Activated CD4-positive, alpha-beta memory T cell treated with anti-CD3 and anti-CD28 coated beads for 36 hours (primary cell): ENCODE results near the gene H2AZ2. TPM values are rescaled to one million over a fixed set of nuclear protein-coding genes. Genes with fewer than 3 reads are reported as not detected.

Experiments
- CTCF ChIA-PET: fragments of 350-600 bp; sonication (Branson Sonifier 250); formaldehyde crosslinking; loops from one replicate; lab custom pipeline; 2021; ENCODE audit warnings: antibody characterized with exemption, inconsistent platforms; lab: Charles Lee
- POLR2A ChIA-PET: fragments of 350-600 bp; sonication (Branson Sonifier 250); formaldehyde crosslinking; loops from one replicate; lab custom pipeline; 2021; ENCODE audit warnings: antibody characterized with exemption; lab: Charles Lee
- DNase-seq: peaks from one replicate; pipeline ENCODE4 v3.0.0-alpha.2; 2020
- H3K27ac Mint-ChIP-seq: one replicate; pipeline ENCODE4 v1.8.0; 2021; ENCODE audit warnings: mixed read lengths
- H3K27me3 Mint-ChIP-seq: one replicate; pipeline ENCODE4 v1.8.0; 2021; ENCODE audit warnings: mixed read lengths
- H3K36me3 Mint-ChIP-seq: one replicate; pipeline ENCODE4 v1.8.0; 2021; ENCODE audit warnings: mixed read lengths
- H3K4me1 Mint-ChIP-seq: one replicate; pipeline ENCODE4 v1.8.0; 2021; ENCODE audit warnings: low read depth, mixed read lengths
- H3K4me3 Mint-ChIP-seq: one replicate; pipeline ENCODE4 v1.8.0; 2021; ENCODE audit warnings: mild to moderate bottlenecking, mixed read lengths
- H3K9me3 Mint-ChIP-seq: one replicate; pipeline ENCODE4 v1.8.0; 2021; ENCODE audit warnings: mixed read lengths
- intact Hi-C: fragments of 100-400 bp; cut with micrococcal nuclease; formaldehyde crosslinking; loops from one replicate; pipeline ENCODE4 v1.15.1; 2023
- total RNA-seq, 2 experiments: library from RNA; stranded (reverse); gene quantifications; one replicate each; pipeline ENCODE4 v1.2.3, GENCODE V29; 2021

H2AZ2 gene
- total RNA-seq, 2 experiments from 2014 or later, result 299 to 307 TPM

DNA sequence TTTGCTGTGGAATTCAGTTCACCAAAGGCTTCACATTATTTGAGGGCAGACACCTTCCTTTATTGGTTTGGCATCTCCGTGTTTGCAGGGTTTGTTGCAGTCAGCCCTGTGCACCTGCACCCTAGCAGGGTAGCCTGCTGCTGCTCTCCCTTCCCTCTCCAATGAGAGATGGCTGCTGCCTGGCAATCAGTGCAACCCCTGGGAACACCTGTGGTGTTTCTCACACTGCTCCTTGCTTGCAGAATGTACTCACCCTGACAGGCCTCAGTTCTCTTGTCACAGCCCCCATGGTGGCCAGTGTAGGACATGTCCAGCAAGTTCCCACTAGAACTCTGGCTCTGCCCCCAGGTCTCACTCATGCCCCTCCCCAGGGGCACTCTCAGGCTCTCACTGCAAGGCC lies 63.5 kb downstream of the H2AZ2 start:
- intact Hi-C loops, result no loop called here
- CTCF ChIA-PET, result no interaction called here
- POLR2A ChIA-PET, result no interaction called here

DNA sequence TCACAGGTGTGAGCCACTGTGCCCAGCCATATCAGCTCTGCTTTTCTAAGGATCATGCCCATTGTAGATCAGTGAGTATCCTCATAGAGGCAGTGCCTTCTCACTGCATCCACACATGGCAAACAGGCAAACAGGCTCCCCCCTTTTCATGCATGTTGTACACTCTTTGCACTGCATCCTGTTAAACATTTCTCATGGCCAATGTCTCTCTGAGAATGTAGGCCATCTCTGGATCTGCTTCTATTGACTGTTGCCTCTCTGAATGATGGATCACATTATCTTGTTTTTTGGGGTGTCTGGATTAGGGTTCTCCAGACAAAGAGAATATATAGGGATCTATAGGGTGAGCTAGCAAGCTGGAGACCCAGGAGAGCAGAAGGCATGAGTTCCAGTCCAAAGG lies 64.5 kb downstream of the H2AZ2 start:
- Mint-ChIP-seq H3K4me1 (no peaks in the 10 kb centered on the region), H3K4me3 (no peak overlapping the region), H3K36me3 (peaks cover 3% of the 10 kb centered on the region), H3K27ac (no peak overlapping the region), H3K9me3 (peaks cover 12% of the 10 kb centered on the region), H3K27me3 (no peaks in the 10 kb centered on the region)
- CTCF ChIA-PET, result no interaction called here
- POLR2A ChIA-PET, result no interaction called here
- intact Hi-C loops, result no loop called here
- no peak for DNase-seq

More for the DNA sequence above, 63.5 kb downstream of the H2AZ2 start:
- no peak overlapping the region for H3K27ac Mint-ChIP-seq
- no peak overlapping the region for H3K4me3 Mint-ChIP-seq
- no peaks in the 10 kb centered on the region for H3K27me3 Mint-ChIP-seq
- H3K4me1 Mint-ChIP-seq, result no peaks in the 10 kb centered on the region
- H3K9me3 Mint-ChIP-seq, result peaks cover 12% of the 10 kb centered on the region
- peaks cover 3% of the 10 kb centered on the region for H3K36me3 Mint-ChIP-seq
- DNase-seq, result no peak

DNA sequence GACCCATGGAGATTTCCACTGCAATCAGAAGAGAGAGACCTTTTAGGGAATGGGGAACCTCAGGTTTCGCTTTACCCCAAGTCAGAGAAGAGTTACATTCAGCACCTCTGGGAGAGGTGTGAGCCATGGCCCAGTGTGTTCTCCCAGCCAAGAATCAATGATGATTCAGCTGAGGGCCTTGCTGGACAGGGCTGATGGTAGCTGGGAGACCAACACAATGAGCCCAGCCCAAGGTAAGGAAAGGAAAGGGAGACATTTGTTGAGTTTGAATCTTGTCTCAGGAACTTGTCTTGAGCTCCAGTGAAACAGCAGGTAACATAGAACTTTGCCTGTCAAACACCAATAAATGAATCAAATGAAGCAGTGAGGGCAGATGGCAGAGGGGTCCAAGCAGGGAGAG lies 65.4 kb downstream of the H2AZ2 start:
- CTCF ChIA-PET, result no interaction called here
- H3K4me1 Mint-ChIP-seq, result no peaks in the 10 kb centered on the region
- H3K27me3 Mint-ChIP-seq, result no peaks in the 10 kb centered on the region
- DNase-seq, result no peak
- no peak overlapping the region for H3K4me3 Mint-ChIP-seq
- H3K27ac Mint-ChIP-seq, result no peak overlapping the region
- H3K36me3 Mint-ChIP-seq, result peaks cover 3% of the 10 kb centered on the region
- intact Hi-C loops, result no loop called here
- H3K9me3 Mint-ChIP-seq, result peaks cover 12% of the 10 kb centered on the region
- POLR2A ChIA-PET, result no interaction called here

Other genes with a start within 250 kb of the H2AZ2 start
- gene OGDH, start 241.5 kb downstream of the H2AZ2 start, total RNA-seq, result 100 to 1,000 TPM; 103 to 105 TPM
- gene ZMIZ2, start 99.2 kb downstream of the H2AZ2 start, total RNA-seq, result 10 to 100 TPM; 84.7 to 92.3 TPM
- 1,000 to 10,000 TPM; 3,158 to 3,182 TPM for gene PPIA, start 51.4 kb downstream of the H2AZ2 start, total RNA-seq
- gene PURB, start 37.4 kb upstream of the H2AZ2 start, total RNA-seq, result 10 to 100 TPM; 21.5 to 23.6 TPM
- gene MYO1G, start 130.9 kb upstream of the H2AZ2 start, total RNA-seq, result 100 to 1,000 TPM; 429 to 436 TPM
- gene CCM2, start 152.1 kb upstream of the H2AZ2 start, total RNA-seq, result 10 to 100 TPM; 85.2 to 89.6 TPM
- under 1 TPM; 0.10 to 0.21 TPM for gene NACAD, start 240.9 kb upstream of the H2AZ2 start, total RNA-seq